ENCODE measurements around the gene MOCS1.

MOCS1 gene

DNA sequence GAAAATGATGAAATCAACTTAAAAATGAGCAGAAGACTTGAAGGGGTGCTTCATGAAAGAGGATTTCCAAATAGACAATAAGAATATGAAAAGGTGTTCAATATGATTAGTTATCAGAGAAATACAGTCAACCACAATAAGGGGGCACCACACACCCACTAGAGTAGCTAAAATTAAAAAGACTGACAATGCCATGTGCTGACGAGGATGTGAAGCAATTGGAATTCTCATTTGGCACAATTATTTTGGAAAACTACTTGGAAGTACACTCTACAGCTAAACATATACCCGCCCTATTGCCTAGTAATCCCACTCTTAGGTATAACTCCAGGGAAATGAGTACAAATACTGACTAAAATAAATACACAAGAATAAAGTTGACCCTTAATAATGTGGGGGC lies 45.0 kb downstream of the MOCS1 start:
- Histone ChIP-seq H3K79me2 (ENCODE audit: insufficient read depth, low read length) (no peaks in the 10 kb centered on the region), H4K20me1 (ENCODE audit: insufficient read depth, low read length) (no peaks in the 10 kb centered on the region), H3K27ac (ENCODE audit: low read length) (no peak overlapping the region), H3K36me3 (ENCODE audit: insufficient read depth, low read length) (no peaks in the 10 kb centered on the region), H3K4me1 (ENCODE audit: insufficient read depth, low read length) (no peaks in the 10 kb centered on the region), H3K27me3 (ENCODE audit: insufficient read depth, low read length, poor library complexity) (no peaks in the 10 kb centered on the region), H3K9me3 (ENCODE audit: insufficient read depth, low read length, severe bottlenecking) (no peaks in the 10 kb centered on the region), H3K4me3 (ENCODE audit: low read depth in 1 of 2, low read length in 2 of 2) (no peak overlapping the region), H3K9ac (ENCODE audit: low read depth, low read length) (no peak overlapping the region), H3K4me2 (ENCODE audit: insufficient read depth, low read length) (no peak overlapping the region), H2AFZ (ENCODE audit: low read depth, low read length) (no peak overlapping the region)
- no peak for ATAC-seq (ENCODE audit: insufficient read depth, low read depth)
- no peak for TF ChIP-seq EZH2 (IDR thresholded peaks at IDR 0.05; ENCODE audit: borderline replicate concordance, low read depth, low read length, severe bottlenecking)
- TF ChIP-seq, protein P1, sequence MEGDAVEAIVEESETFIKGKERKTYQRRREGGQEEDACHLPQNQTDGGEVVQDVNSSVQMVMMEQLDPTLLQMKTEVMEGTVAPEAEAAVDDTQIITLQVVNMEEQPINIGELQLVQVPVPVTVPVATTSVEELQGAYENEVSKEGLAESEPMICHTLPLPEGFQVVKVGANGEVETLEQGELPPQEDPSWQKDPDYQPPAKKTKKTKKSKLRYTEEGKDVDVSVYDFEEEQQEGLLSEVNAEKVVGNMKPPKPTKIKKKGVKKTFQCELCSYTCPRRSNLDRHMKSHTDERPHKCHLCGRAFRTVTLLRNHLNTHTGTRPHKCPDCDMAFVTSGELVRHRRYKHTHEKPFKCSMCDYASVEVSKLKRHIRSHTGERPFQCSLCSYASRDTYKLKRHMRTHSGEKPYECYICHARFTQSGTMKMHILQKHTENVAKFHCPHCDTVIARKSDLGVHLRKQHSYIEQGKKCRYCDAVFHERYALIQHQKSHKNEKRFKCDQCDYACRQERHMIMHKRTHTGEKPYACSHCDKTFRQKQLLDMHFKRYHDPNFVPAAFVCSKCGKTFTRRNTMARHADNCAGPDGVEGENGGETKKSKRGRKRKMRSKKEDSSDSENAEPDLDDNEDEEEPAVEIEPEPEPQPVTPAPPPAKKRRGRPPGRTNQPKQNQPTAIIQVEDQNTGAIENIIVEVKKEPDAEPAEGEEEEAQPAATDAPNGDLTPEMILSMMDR (IDR thresholded peaks at IDR 0.05; ENCODE audit: borderline replicate concordance, extremely low read depth, low read length, poor library complexity, severe bottlenecking), result no peak
- DNase-seq, result no peak

DNA sequence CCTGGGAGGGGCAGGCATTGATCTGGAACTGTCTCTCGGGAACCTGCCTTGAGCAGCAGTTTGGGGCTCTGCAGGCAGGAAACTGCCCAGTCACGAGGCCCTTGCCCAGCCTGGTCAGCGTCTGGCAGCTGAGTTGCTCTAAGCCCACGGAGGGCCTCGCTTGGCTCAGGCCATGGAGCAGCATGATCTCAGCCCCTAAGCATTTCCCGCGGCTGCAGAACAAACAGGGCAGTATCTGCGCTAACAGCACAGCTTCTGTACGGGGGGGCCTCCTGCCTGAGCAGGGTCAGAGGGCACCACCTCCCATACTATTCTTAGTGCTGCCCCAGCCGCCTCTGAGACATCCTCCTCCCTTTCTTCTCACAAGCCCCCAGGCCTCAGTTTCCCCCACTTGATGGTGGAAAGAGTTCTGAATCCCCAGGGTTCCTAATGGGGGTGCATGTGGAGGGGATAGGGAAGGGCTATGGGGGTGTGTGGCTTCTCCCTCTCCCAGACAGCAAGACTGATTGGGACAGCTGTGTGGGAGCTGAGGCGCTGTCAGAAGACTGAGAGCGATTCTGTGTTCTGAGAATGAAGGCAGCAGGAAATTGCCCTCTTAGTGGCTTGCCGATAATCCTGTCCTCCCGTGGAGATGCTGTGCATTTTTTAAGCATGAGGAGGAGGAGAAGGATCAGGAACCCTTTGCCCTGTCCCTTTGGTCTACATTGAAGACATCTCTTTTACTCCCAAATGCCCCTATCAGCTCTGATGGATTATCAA lies 46.4 kb downstream of the MOCS1 start:
- H3K4me1 ChIP-seq (ENCODE audit: insufficient read depth, low read length), result no peaks in the 10 kb centered on the region
- no peak overlapping the region for H3K9ac ChIP-seq (ENCODE audit: low read depth, low read length)
- H3K4me2 ChIP-seq (ENCODE audit: insufficient read depth, low read length), result no peak overlapping the region
- no peak overlapping the region for H3K4me3 ChIP-seq (ENCODE audit: low read depth in 1 of 2, low read length in 2 of 2)
- no peaks in the 10 kb centered on the region for H3K27me3 ChIP-seq (ENCODE audit: insufficient read depth, low read length, poor library complexity)
- ATAC-seq (ENCODE audit: insufficient read depth, low read depth) (no peak), DNase-seq (no peak)
- no peak for TF ChIP-seq EZH2 (IDR thresholded peaks at IDR 0.05; ENCODE audit: borderline replicate concordance, low read depth, low read length, severe bottlenecking)
- TF ChIP-seq, protein P1 (IDR thresholded peaks at IDR 0.05; ENCODE audit: borderline replicate concordance, extremely low read depth, low read length, poor library complexity, severe bottlenecking), result no peak
- no peaks in the 10 kb centered on the region for H4K20me1 ChIP-seq (ENCODE audit: insufficient read depth, low read length)
- no peak overlapping the region for H2AFZ ChIP-seq (ENCODE audit: low read depth, low read length)
- H3K79me2 ChIP-seq (ENCODE audit: insufficient read depth, low read length), result no peaks in the 10 kb centered on the region
- H3K36me3 ChIP-seq (ENCODE audit: insufficient read depth, low read length), result no peaks in the 10 kb centered on the region
- H3K9me3 ChIP-seq (ENCODE audit: insufficient read depth, low read length, severe bottlenecking), result no peaks in the 10 kb centered on the region
- H3K27ac ChIP-seq (ENCODE audit: low read length), result no peak overlapping the region

DNA sequence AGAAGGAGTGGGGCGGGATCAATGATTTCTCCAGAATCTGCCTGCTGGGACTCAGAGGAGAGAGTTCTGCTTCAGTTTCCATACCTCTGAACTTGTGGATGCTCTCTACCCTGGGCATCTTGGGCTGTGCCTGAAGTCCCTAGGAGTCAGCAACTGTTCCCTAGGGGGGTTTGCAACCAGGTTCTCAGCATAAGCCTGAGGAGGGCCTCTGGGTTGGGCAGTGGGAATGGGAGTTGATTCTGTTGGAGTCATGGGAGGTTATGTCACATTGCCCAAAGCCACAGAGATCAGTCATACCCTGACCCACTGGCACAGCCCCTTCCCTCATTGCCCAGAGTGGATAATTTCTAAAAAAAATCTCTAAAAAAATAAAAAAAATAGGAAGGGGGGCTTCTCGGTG lies 47.4 kb downstream of the MOCS1 start:
- H2AFZ ChIP-seq (ENCODE audit: low read depth, low read length), result no peak overlapping the region
- ATAC-seq (ENCODE audit: insufficient read depth, low read depth), result no peak
- TF ChIP-seq, protein P1 (IDR thresholded peaks at IDR 0.05; ENCODE audit: borderline replicate concordance, extremely low read depth, low read length, poor library complexity, severe bottlenecking), result no peak
- TF ChIP-seq EZH2 (IDR thresholded peaks at IDR 0.05; ENCODE audit: borderline replicate concordance, low read depth, low read length, severe bottlenecking), result no peak

More for the DNA sequence above, 47.4 kb downstream of the MOCS1 start:
- Histone ChIP-seq H3K4me2 (ENCODE audit: insufficient read depth, low read length) (no peak overlapping the region), H3K36me3 (ENCODE audit: insufficient read depth, low read length) (no peaks in the 10 kb centered on the region), H3K27me3 (ENCODE audit: insufficient read depth, low read length, poor library complexity) (no peaks in the 10 kb centered on the region), H3K4me1 (ENCODE audit: insufficient read depth, low read length) (0 out of 2 replicates have a peak, but pooled peaks cover 9% of the 10 kb centered on the region), H3K27ac (ENCODE audit: low read length) (no peak overlapping the region), H3K9me3 (ENCODE audit: insufficient read depth, low read length, severe bottlenecking) (no peaks in the 10 kb centered on the region), H3K79me2 (ENCODE audit: insufficient read depth, low read length) (no peaks in the 10 kb centered on the region), H4K20me1 (ENCODE audit: insufficient read depth, low read length) (no peaks in the 10 kb centered on the region), H3K4me3 (ENCODE audit: low read depth in 1 of 2, low read length in 2 of 2) (no peak overlapping the region), H3K9ac (ENCODE audit: low read depth, low read length) (no peak overlapping the region)
- DNase-seq, result no peak

All from DND-41 (cell line).